Measurements from ENCODE around the gene CALU.

GRCh38 chr7:128755075-128755818, 16.1 kb downstream of the CALU start:
- no peak for TF ChIP-seq POLR2AphosphoS5 (IDR thresholded peaks at IDR 0.05; ENCODE audit: borderline replicate concordance, low read depth, low read length)
- TF ChIP-seq EZH2 (IDR thresholded peaks at IDR 0.05): no peak

Data from SK-N-MC (cell line).